ENCODE results near the gene LMF1. TPM values are rescaled to one million over a fixed set of nuclear protein-coding genes. Genes with fewer than 3 reads are reported as not detected.

Gene LMF1
- polyA plus RNA-seq, 1 donor from 2014 or later: 16.2 TPM

- no peaks in the 10 kb centered on the region for H3K36me3 ChIP-seq (ENCODE audit: insufficient read depth, low read length)
- H3K79me2 ChIP-seq (replicated peaks; ENCODE audit: insufficient read depth, low read length): no peaks in the 10 kb centered on the region
- H3K4me3 ChIP-seq (ENCODE audit: low read length): no peak overlapping the region
- H3K27ac ChIP-seq (ENCODE audit: low read length): no peak overlapping the region
- H3K27me3 ChIP-seq (ENCODE audit: insufficient read depth, low read depth, low read length): no peaks in the 10 kb centered on the region
- no peak overlapping the region for H2AFZ ChIP-seq (ENCODE audit: low read depth, low read length)
- TF ChIP-seq POLR2AphosphoS5 (IDR thresholded peaks at IDR 0.05): no peak
- no peak for TF ChIP-seq EP300 (conservative IDR thresholded peaks at IDR 0.05; ENCODE audit: poor library complexity, severe bottlenecking)
- H3K4me2 ChIP-seq (ENCODE audit: low read length): no peak overlapping the region
- no peaks in the 10 kb centered on the region for H3F3A ChIP-seq (ENCODE audit: insufficient read depth, low read length, poor library complexity, severe bottlenecking)
- H3K9ac ChIP-seq (ENCODE audit: low read length): no peak overlapping the region
- no peaks in the 10 kb centered on the region for H4K20me1 ChIP-seq (ENCODE audit: insufficient read depth)
- H3K9me3 ChIP-seq (ENCODE audit: low read length): no peaks in the 10 kb centered on the region
- no peaks in the 10 kb centered on the region for H3K9me2 ChIP-seq (ENCODE audit: insufficient read depth, low read length)
Measured at GRCh38 chr16:1006781-1007180, 36.0 kb upstream of the LMF1 start.

GRCh38 chr16:1005286-1005685 is 34.5 kb upstream of the LMF1 start:
- Histone ChIP-seq H3K4me2 (ENCODE audit: low read length) (no peak overlapping the region), H3K79me2 (replicated peaks; ENCODE audit: insufficient read depth, low read length) (no peaks in the 10 kb centered on the region), H4K20me1 (ENCODE audit: insufficient read depth) (no peaks in the 10 kb centered on the region), H3K27ac (ENCODE audit: low read length) (no peak overlapping the region), H3K9me2 (ENCODE audit: insufficient read depth, low read length) (no peaks in the 10 kb centered on the region), H3K9ac (ENCODE audit: low read length) (no peak overlapping the region), H3K36me3 (ENCODE audit: insufficient read depth, low read length) (no peaks in the 10 kb centered on the region), H3K9me3 (ENCODE audit: low read length) (no peaks in the 10 kb centered on the region), H2AFZ (ENCODE audit: low read depth, low read length) (no peak overlapping the region), H3K27me3 (ENCODE audit: insufficient read depth, low read depth, low read length) (no peaks in the 10 kb centered on the region), H3F3A (ENCODE audit: insufficient read depth, low read length, poor library complexity, severe bottlenecking) (no peaks in the 10 kb centered on the region), H3K4me3 (ENCODE audit: low read length) (no peak overlapping the region)
- TF ChIP-seq SMC3 (conservative IDR thresholded peaks at IDR 0.05; ENCODE audit: poor library complexity) (no peak), EZH2 (IDR thresholded peaks at IDR 0.05; ENCODE audit: borderline replicate concordance, insufficient read depth, low read length, poor library complexity, severe bottlenecking) (no peak), TAF1 (IDR thresholded peaks at IDR 0.05; ENCODE audit: low read depth) (no peak), RAD21 (conservative IDR thresholded peaks at IDR 0.05) (no peak), CTCF (IDR thresholded peaks at IDR 0.05; ENCODE audit: poor library complexity, severe bottlenecking) (no peak), POLR2AphosphoS5 (IDR thresholded peaks at IDR 0.05) (no peak), MXI1 (conservative IDR thresholded peaks at IDR 0.05; ENCODE audit: poor library complexity, severe bottlenecking) (no peak), EP300 (conservative IDR thresholded peaks at IDR 0.05; ENCODE audit: poor library complexity, severe bottlenecking) (no peak), REST (IDR thresholded peaks at IDR 0.05; ENCODE audit: borderline replicate concordance) (no peak)

Measured in neural cell (in vitro differentiated cells).